H7 (cell line): ENCODE data around the gene KRTAP19-6. TPM values are rescaled to one million over a fixed set of nuclear protein-coding genes. Genes with fewer than 3 reads are reported as not detected.
"Not testable (repeated sequence)": the region's sequence is repeated elsewhere in the genome, so short reads cannot be mapped to it uniquely, and the experiment has no call there.

Source experiments
- DNase-seq: peaks from one replicate; pipeline ENCODE4 v3.0.0; 2012
- H3K27me3 ChIP-seq: 2 replicates; pipeline ENCODE4 v1.6.0; 2011; ENCODE audit warnings: mild to moderate bottlenecking, low read length; ENCODE audit not compliant: control insufficient read depth, insufficient read depth
- H3K36me3 ChIP-seq: replicated peaks from 2 replicates; pipeline ENCODE4 v1.5.1; 2011; ENCODE audit warnings: low read length; ENCODE audit not compliant: control insufficient read depth, insufficient read depth
- H3K4me3 ChIP-seq: 2 replicates; pipeline ENCODE4 v1.5.1; 2011; ENCODE audit warnings: low read depth, mild to moderate bottlenecking, control low read depth, low read length, moderate library complexity; ENCODE audit not compliant: insufficient read depth
- total RNA-seq: library from RNA; depleted of rRNA; stranded (reverse); fragments of >200 nt; shearing (Covaris generic); gene quantifications from 2 replicates; pipeline ENCODE4 v1.2.3, GENCODE V29; 2014; rRNA removed

Gene KRTAP19-6
- total RNA-seq, 1 experiment from 2014 or later = not detected

DNA sequence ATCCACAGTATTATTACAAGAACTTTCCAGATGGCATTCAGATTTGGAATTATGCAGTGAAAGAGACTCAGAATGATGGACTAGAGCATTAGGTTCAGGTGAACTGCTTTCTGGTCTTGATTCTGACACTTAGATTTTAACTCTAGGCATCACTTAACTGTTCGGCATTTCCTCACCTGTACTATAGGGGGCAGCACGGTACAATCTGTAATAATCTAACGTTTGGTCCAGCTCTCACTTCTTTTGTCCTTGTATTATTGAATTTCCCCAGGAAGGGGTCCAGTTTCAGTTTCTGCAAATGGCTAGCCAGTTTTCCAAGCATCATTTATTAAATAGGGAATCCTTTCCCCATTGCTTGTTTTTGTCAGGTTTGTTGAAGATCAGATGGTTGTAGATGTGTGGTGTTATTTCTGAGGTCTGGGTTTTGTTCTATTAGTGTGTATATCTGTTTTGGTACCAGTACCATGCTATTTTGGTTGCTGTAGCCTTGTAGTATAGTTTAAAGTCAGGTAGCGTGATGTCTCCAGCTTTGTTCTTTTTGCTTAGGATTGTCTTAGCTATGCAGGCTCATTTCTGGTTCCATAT is 36.0 kb downstream of the KRTAP19-6 start:
- not testable (repeated sequence) for H3K27me3 ChIP-seq, H3K36me3 ChIP-seq
- DNase-seq = peak; percentile 23

GRCh38 chr21:30502041-30502440 is 39.6 kb downstream of the KRTAP19-6 start, which contains the start of gene KRTAP19-5:
TSS of gene KRTAP19-5 (minus strand) at chr21:30502141. CDS start at chr21:30502090, 51 bp downstream.
- DNase-seq = no peak
- Histone ChIP-seq H3K27me3 (no peaks in the 10 kb centered on the region), H3K4me3 (no peak within 1 kb of the TSS), H3K36me3 (no peaks in the 10 kb centered on the region)

More for the DNA sequence above, 36.0 kb downstream of the KRTAP19-6 start:
- H3K4me3 ChIP-seq = not testable (repeated sequence)

- DNase-seq = no peak
- Histone ChIP-seq H3K4me3 (no peak within 1 kb of the TSS), H3K36me3 (no peaks in the 10 kb centered on the region), H3K27me3 (no peaks in the 10 kb centered on the region)
Observed at GRCh38 chr21:30497065-30497464, 44.6 kb downstream of the KRTAP19-6 start, which contains the start of gene KRTAP19-4. TSS of gene KRTAP19-4 (minus strand) at chr21:30497165. CDS start at chr21:30497110, 55 bp downstream.

GRCh38 chr21:30491963-30492428 is 49.7 kb downstream of the KRTAP19-6 start, which contains the start of gene KRTAP19-3:
TSS of gene KRTAP19-3 (minus strand) at chr21:30492013. CDS start at chr21:30491957, 56 bp downstream.
- Histone ChIP-seq H3K4me3 (no peak within 1 kb of the TSS), H3K27me3 (no peaks in the 10 kb centered on the region), H3K36me3 (no peaks in the 10 kb centered on the region)
- DNase-seq = no peak

Other genes with a start within 250 kb of the KRTAP19-6 start
- not detected in 2 replicates for gene KRTAP26-1, start 221.5 kb downstream of the KRTAP19-6 start, total RNA-seq
- not detected in 2 replicates for gene KRTAP27-1, start 204.2 kb downstream of the KRTAP19-6 start, total RNA-seq
- gene KRTAP23-1, start 193.3 kb downstream of the KRTAP19-6 start, total RNA-seq = not detected in 2 replicates
- not detected in 2 replicates for gene KRTAP13-2, start 169.6 kb downstream of the KRTAP19-6 start, total RNA-seq
- not detected in 2 replicates for gene KRTAP13-1, start 145.8 kb downstream of the KRTAP19-6 start, total RNA-seq
- not detected in 2 replicates for gene KRTAP13-3, start 115.9 kb downstream of the KRTAP19-6 start, total RNA-seq
- not detected in 2 replicates for gene KRTAP13-4, start 111.6 kb downstream of the KRTAP19-6 start, total RNA-seq
- not detected in 2 replicates for gene KRTAP15-1, start 101.6 kb downstream of the KRTAP19-6 start, total RNA-seq
- not detected in 2 replicates for gene KRTAP19-1, start 61.5 kb downstream of the KRTAP19-6 start, total RNA-seq
- not detected in 2 replicates for gene KRTAP19-2, start 54.4 kb downstream of the KRTAP19-6 start, total RNA-seq
- not detected in 2 replicates for gene KRTAP19-3, start 49.9 kb downstream of the KRTAP19-6 start, total RNA-seq
- gene KRTAP19-4, start 44.7 kb downstream of the KRTAP19-6 start, total RNA-seq = not detected in 2 replicates
- not detected in 2 replicates for gene KRTAP19-5, start 39.7 kb downstream of the KRTAP19-6 start, total RNA-seq
- not detected in 2 replicates for gene KRTAP19-7, start 19.4 kb upstream of the KRTAP19-6 start, total RNA-seq
- gene KRTAP22-2, start 48.5 kb upstream of the KRTAP19-6 start, total RNA-seq = not detected in 2 replicates
- not detected in 2 replicates for gene KRTAP6-3, start 50.6 kb upstream of the KRTAP19-6 start, total RNA-seq
- not detected in 2 replicates for gene KRTAP6-2, start 57.0 kb upstream of the KRTAP19-6 start, total RNA-seq
- not detected in 2 replicates for gene KRTAP22-1, start 59.2 kb upstream of the KRTAP19-6 start, total RNA-seq
- not detected in 2 replicates for gene KRTAP6-1, start 72.1 kb upstream of the KRTAP19-6 start, total RNA-seq
- not detected in 2 replicates for gene KRTAP20-1, start 74.6 kb upstream of the KRTAP19-6 start, total RNA-seq
- not detected in 2 replicates for gene KRTAP20-4, start 78.8 kb upstream of the KRTAP19-6 start, total RNA-seq
- gene KRTAP20-2, start 93.3 kb upstream of the KRTAP19-6 start, total RNA-seq = not detected in 2 replicates
- not detected in 2 replicates for gene KRTAP20-3, start 101.0 kb upstream of the KRTAP19-6 start, total RNA-seq
- gene KRTAP21-3, start 176.9 kb upstream of the KRTAP19-6 start, total RNA-seq = not detected in 2 replicates
- gene KRTAP21-2, start 205.4 kb upstream of the KRTAP19-6 start, total RNA-seq = not detected in 2 replicates
- gene KRTAP21-1, start 213.6 kb upstream of the KRTAP19-6 start, total RNA-seq = not detected in 2 replicates